NCI-H69 (cell line): ENCODE data around the gene ANP32A.

ENCODE experiments used
- DNase-seq: peaks from one replicate; lab custom pipeline; 2025; lab: John Stamatoyannopoulos, UW

Gene ANP32A

DNA sequence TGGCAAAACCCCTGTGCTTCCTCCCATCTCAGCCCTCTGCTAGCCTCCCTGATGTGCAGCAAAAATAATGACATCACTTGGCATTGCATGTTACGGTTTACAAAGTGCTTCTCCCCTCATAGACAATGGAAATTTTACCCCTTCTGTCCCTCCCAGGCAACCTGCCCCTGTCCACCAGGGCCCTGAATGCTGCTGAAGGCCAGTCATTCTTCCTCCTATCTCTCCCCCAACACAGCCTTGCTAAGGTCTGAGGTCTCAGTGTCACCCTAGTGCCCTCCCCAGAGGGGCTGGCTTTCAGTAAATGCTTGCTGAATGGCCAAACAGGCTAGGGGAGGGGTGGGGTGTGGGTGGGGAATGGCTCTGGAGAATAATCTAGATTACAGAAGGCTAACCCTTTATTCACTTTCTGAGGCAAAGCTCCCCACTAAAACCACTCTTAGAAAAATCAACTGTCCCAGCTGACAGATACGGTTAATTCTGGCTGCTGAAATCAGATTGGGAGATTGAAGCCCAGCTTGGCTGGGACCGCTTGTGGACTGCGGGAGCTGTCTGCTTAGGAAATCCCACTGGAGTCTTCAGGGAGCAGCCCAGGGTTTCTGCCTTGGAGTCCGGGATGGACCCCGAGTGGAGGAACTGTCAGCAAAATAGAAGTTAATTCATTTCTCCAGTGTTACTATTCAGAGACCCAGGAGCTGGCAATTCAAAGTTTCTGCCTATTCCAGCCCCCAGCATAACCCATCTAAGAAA is 22.9 kb downstream of the ANP32A start:
- DNase-seq: no peak

DNA sequence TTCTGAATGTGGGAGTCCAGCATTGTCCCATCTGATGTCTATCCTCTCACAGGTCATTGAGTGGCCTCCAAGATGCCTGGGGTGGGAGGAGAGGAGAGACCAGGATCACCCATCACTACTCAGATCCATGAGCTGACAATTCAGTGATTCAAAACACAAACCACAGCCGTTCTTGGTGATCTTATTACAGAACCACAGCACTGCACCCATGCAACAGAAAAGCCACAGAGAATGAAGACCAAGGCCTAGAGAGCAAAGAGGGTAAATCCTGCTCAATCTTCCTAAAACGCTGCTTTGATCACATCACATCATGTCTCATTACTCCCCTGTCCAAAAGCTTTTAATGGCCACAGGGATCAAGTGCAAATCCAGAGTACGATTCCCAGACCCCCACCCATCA is 23.5 kb downstream of the ANP32A start:
- DNase-seq: no peak

DNA sequence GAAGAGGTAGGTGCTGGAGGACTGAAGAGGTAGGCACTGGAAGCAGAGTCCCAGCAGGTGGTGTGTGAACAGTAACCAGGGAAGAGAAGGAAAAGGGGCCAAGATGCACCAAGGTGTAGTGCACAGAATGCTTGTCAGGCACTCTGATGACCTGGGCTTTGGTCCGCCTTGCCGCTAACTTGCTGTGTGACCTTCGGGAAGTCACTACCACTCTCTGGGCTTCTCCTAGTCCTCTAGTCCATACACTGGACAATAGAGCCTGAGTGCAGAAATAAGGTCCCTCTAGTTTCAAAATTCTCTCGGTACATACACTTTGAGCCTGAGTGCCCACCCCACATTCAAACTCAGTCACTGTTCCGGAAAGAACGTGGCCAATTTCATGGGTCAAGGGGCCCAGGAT is 24.1 kb downstream of the ANP32A start:
- no peak for DNase-seq

DNA sequence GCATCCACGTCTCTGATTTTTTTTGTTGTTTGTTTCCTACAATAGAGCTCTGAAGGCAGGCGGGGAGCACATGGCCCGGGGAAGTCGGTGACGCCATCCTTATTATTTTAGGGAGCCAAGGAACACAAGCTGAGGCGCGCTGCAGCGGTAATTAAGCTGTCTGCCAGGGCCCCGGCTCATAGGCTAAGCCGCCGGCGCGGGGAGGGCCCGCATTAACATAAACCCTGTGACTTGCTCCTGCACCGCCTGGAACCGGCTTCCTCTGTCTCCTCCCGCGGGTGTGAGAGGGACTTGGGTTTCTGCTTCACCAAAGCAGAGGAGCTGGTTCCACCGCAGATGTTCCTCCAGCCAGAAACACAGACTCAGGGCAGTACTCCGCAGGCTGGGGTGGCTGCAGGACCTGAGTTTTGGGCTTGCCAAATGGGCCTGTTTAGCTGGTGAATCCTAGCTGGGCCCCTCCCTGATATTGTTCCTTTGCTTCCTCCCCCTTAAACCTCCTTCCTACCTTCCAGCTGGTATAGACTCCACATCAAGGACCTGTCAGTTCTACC is 25.3 kb downstream of the ANP32A start:
- peak; percentile 90 for DNase-seq

DNA sequence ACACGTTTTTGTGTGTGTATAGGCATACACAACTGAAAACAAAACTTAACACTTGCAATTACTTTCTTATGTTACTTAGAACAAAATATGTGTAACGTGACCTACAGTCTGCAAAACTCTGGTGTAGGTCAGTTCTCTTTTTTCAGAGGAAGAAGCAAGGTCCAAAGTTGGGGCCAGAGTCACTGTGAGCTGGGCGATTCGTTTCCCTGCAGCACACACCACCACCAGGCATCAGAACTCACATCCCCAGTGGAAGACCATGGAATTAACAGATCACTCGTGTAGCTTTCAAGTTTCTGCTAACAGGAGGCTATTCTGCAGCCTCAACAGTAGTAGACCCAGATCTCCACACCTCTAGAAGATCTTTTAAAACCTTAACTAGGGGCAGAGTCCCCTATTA is 25.8 kb downstream of the ANP32A start:
- peak; percentile 38 for DNase-seq

DNA sequence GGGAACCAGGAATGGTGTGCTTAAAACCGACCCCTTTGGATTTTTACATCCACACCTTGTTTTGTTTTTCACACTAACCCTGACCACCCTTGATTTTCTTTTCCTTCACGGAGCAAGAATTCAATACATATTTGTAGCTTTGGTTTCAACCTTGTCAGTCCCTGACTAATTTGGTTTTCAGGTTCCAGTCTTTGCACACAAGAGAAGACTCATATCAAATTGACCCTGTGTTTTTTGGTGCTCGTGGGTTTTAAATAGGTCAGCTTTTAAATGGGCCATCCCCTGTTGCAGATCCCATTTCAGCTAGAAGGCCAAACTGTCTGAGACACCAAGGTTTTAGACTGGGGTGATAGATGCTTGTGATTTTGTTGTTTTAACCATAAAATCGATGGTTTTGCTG is 26.4 kb downstream of the ANP32A start:
- DNase-seq: no peak

DNA sequence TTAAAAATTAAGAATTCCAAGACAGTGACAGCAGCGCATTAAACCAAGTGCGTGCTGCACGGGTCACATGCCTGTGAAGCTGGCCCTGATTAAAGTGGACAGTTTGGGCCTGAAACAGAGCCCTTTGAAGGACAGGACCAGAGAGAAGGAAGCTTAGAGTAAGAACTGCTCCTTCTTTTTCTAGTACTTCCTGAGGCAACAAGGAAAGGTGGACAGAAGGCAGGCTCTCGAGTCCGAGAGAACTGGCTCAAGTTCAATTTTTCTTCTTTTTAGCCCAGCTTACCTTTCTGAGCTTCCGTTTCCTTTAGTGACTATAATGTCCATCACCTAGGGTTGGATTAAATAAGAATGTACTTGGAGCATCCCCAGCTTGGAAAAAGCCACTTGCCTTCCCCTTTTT is 26.9 kb downstream of the ANP32A start:
- DNase-seq: no peak

DNA sequence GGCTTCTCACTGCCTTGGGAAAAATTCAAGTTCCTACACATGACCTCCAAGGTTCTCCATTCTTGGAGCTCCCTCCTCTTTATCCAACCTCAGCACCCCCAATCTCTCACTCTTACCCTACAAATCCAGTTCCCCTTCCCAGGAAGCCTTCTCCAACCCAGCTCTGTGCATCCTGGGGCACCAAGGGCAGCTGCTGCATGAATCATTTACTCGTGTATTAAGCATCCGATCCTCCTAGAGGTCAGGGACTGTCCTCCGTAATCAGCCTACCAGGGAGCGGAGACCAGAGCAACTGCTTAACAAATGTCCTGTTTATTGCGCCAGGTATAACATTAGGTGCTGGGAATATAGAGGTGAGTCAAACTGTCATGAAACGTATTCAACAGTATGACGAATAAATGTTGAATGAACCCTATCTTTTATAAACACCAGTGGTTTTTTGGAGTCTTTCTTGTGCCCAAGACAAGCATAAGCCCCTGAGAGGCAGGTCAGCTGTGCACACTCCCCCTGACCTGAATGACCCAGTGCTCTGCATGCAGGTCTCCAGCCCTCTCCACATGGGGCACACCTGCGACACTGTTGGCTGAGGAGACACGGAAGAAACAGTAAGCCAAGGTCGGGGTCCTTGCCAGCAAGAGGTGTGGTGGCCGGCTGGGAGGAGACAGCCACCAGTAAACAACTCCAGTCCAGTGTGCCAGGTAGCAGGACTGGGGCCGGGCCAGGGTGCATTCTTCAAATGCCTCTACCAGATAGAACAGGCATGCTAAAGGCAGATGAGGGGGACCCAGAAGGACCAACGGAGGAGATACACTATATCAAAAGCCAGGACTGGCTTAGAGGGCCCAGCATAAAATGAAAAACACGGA is 27.6 kb downstream of the ANP32A start:
- no peak for DNase-seq

DNA sequence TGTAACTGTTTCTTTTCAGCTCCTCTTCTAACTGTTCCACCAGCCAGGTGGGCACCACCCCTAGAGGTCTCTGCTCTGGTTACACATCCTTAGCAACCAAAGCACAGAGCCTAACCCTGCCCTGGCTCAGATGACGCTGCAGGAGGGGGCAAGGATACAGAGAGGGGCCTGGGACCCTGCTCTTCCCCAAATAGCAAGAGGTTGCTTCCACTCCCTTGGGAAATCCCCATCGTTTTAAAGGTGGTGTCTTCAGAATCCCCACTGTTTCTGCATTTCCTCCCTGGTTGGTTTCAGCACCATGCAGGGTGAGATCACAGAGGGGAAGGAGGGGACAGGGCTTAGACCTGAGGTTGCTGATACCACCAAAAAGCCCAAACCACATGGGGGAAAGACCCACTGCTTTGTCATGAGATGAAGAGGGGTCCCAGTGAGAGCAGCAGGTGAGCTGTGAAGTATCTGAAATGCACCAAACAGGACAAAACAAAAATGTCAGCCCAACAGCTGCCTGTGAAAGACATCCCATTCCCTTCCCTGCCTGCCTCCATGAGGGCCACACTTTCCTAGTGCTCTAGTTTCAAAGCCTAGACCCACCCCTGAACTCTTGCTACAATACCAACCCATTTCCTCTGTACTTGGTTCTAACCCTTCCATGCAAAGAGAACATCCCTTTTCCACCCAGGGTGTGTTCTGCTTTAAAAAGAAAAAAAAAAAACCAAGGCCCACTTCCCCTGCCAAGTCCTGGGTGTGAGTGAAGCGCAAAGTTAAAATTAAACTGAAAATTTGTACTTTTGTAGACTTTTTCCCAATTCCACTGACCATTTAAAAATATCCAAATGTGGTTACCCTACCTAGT is 29.0 kb downstream of the ANP32A start:
- peak; percentile 32 for DNase-seq

DNA sequence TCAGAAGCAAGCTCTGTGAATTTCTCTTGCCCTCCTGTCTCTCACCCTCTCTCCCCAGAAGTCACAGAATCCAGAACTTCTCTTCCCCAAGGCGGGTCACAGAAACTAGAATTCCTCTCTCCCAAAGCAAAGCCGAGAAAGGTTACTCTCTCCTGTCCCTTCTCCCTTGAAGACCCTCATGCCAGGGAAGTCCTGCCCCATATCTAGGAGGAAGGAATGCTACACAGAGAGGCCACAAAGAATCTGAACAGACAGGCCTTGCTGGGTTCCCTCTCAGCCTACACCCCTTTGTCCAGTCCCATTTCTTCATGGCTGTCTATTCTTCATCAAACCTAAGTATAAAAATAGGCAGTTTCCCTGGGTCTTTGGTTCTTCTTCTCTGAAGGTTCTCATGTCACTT is 29.8 kb downstream of the ANP32A start:
- DNase-seq: no peak

DNA sequence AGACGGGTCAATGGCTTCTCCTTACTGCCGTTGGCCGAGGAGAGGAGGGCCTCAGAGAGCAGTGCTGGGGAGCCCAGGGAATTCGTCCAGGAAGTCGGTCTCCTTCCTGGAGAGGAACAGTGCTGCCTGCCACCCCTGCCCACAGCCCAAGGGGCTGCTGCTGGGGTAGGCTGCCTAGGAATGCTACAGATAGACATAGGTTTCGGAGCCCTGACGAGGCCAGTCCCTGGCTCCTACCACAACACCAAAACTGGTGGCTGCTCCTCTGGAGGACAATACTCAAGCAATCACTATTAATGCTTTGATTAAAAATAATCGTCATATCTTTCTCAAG is 30.5 kb downstream of the ANP32A start:
- DNase-seq: no peak

DNA sequence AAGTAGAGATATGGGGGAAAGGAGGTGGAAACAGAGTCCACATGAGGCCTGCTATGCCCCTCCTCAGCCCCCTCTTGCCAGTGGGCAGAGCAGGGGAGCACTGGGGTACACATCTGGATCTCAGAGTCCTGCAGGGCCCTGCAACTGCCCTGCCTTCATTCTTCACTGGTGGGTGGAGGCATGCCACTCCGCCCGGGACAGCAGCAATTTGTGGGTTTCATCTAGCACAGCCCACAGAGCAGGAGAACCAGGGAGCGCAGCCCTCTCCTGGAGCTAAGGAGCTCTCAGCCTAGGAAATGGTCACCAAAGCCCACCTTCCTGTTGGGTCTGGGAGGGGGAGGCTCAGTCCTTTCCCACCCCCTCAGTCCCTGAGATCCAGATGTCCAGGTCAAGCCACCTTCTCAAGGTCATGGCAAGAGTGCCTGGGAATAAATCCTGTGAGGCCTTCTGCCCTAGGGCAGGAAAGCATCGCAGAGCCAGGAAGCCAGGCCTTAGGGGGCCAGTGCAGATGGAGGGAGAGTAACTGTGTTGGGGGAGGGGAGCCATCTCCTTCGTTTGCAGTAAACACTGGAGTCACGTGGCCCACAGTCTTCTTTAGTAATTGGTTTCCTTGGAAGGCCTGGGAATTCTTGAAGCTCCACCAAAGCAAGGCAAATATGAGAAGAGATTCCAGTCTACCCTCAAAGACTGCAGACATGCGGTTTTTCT is 31.0 kb downstream of the ANP32A start:
- DNase-seq: peak; percentile 79

DNA sequence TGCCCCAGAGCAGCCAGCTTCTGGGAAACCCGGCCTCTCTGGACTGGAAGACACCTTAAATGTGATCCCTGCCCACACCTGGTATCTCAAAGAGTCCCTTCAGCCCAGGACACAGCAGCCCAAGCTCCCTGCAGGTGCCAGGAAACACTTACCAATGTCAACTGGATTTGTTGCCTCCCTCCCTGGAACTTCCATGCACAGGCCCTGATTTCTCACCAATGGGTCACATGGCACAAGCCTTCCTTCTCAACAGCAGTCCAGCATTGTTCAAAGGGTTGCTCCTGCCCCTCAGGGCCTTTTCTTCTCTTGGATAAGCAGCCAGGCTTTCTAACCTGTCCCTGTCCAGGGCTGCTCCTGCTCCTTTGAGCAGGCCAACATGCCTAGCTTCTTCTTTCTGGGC is 31.6 kb downstream of the ANP32A start:
- DNase-seq: peak; percentile 38

DNA sequence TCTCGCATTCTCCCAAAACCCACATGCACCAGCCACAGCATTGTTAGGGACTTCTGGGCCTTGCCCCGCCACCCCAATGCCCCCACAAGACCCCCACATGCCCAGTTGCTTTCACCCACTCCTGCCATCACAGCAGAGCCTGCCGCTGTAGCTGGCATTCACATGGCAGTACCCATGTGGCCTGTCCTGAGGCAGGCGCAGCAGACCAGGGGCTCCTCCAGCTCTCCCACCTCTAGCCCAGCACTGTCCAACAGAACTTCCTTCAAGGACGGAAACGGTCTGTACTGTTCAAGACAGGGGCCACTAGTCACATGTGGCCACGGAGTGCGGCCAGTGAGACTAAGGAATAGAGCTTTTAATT is 32.5 kb downstream of the ANP32A start:
- DNase-seq: no peak

DNA sequence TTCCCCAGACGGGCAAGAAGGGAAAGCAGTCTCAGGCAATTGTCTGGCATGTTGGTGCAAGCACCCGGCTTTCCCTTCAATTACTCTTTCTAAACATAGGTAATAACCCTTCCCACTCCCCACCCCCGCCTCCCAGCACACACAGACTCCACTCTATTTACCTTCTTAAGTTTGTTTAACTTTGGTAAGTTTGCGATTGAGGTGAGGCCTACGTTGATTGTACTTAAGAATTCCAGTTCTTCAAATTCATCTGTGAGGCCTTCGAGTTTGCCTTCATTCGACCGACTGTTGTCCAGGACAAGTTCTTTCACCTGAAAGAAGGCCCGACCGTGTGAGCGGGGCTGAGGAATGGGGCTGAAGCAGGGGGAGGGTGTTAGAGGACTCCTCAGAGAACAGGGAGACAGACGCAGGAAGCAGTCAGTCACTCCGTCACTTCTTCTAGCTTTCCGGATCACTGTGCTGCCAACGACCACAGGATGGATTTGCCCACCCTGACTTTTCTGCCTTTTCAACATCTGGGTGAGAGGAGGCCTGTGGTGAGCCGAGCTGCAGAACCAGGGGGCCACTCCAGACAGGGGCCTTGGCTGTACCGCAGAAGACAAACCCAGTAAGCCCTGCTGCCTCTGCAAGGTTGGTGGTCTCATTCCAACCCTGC is 33.0 kb downstream of the ANP32A start:
- DNase-seq: peak; percentile 46

DNA sequence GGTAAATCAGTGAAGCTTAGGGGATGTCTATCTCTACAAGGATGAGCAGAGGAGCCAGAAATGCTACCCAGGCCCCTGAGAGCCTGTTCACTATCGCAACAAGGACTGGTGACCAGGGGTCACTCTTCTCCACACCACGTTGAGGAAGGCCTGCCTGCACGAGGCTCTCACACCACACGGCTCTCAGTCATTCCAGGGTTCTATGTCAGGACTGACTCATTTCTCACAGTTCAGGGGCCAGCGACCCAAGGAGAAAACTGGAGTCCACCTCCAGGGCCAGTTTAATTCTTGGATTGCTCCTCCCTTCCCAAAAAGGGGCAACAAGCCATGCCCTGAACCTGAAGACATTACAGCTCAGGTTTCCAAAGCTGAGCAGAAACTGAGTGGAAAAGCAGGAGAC is 33.9 kb downstream of the ANP32A start:
- no peak for DNase-seq

DNA sequence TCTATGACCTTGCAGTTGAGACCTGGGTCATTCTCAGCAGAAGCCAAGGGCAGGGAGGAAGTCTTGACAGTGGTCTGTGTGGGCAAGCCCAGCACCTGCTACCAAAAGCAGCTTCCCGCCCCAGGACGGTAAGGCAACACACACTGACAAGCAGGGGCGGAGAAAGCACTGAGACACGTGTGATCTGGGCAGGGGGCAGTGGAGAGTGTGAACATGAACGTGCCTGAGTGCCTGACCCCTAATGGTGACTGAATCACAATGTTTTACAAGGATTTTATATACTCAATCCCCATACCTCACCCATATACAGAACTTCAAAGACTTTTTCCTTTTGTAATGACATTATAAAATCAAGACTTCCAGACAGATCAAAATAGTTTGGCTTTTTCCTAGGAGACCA is 35.2 kb downstream of the ANP32A start:
- DNase-seq: no peak

DNA sequence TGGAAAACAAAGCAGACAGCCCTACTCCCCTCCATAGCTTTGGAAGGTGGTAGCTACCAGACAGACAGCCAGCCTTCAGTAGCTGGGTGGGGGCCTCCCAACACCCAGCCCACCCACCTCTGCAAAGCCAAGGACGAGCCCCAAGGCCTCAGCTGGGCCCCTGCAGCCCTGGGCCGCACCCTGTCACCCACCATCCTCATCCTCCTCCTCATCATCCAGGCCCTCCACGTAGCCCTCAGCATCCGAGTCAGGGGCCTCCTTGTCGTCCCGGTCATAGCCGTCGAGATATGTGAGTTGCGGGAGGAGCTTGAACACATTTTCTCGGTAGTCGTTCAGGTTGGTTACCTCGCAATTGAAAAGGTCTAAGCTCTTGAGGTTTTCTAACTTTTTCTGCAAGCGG is 36.5 kb downstream of the ANP32A start:
- no peak for DNase-seq

DNA sequence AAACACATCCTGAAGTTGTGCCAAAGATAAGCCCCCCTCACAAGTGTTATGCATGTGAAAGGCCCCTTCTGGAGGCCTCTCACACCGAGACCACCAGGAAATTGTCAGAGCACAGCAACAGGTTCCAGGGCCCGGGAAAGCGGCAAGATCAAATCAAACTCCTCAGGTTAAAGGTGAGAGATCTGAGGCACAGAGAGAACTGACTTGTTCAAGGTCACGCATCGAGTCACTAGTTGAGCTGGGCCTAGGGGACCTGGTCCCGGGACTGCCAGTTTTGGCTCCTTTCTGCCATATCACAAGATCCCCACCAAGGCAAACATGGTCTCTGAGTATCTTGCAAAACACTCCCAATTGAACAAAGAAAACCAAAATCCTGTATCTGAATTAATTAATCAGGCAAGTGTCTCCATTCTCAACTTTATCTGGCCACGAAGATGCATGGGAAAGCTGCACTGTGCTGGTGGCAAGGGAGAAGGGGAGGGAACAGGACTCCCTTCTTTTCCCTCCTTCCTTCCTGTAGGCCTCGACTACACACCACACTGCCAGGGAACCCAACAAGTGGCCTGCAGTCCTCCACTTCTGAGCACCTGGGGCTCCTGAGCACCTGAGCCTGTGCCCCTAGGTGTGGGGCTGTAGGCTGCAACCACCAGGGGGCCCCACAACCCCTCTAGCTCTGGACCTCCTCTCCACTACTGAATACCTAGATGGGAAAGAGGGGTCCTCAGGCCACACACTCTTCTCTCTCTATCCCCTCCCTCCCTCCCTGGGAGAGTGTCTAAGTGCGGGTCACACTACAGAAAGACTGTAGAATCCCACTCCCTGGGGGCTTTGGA is 37.3 kb downstream of the ANP32A start:
- DNase-seq: peak; percentile 38

DNA sequence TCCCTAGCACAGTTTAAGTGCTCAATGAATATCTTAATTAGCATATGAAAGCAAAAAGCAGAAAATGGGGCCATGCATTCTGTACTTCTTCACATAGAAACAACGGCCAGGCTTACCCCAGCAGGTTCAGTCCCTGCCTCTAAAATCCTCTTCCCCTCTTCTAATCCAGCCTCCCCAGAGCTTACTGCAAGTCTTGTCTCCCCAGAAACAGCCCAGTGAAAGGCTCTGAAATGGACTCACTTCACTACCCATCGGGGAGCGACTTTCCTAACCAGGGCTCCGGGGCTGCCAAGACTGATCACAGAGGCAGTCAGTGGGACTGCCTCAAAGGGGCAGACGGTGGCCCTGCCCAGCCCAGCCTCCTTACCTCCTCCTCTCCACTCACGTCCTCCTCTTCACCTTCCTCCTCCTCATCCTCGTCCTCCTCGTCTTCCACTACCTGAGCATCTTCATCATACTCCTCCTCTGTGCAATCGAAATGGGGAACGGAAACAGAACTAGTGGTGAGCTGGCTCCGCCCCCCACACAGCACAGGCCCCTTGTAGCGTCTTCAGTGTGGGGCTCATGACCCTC is 38.0 kb downstream of the ANP32A start:
- no peak for DNase-seq
